Liver (tissue), 9 donors: ENCODE measurements around the gene RPL31. TPM values are rescaled to one million over a fixed set of nuclear protein-coding genes. Genes with fewer than 3 reads are reported as not detected.

Experiments used
- DNase-seq: peaks from one replicate; pipeline ENCODE4 v3.0.0-alpha.2; 2017; ENCODE audit warnings: low spot score
- H3K27ac ChIP-seq, 2 donors: one replicate each; pipeline ENCODE4 v1.7.0; 2013; ENCODE audit warnings: inconsistent platforms in 2 of 2, low read length in 2 of 2, control low read depth in 1 of 2, low read depth in 1 of 2, mild to moderate bottlenecking in 1 of 2
- H3K27me3 ChIP-seq, 4 donors: one replicate each; pipeline versions ENCODE4 v1.6.1 to v1.7.0; 2013; ENCODE audit warnings: low read length in 3 of 4, inconsistent platforms in 1 of 4, mild to moderate bottlenecking in 1 of 4, moderate library complexity in 1 of 4; ENCODE audit not compliant: control insufficient read depth in 4 of 4, insufficient read depth in 4 of 4
- H3K36me3 ChIP-seq, 4 donors: one replicate each; pipeline versions ENCODE4 v1.6.1 to v1.7.0; 2013; ENCODE audit warnings: low read length in 3 of 4, mild to moderate bottlenecking in 3 of 4, low read depth in 1 of 4, moderate library complexity in 1 of 4; ENCODE audit not compliant: control insufficient read depth in 4 of 4, insufficient read depth in 3 of 4
- H3K4me1 ChIP-seq, 4 donors: one replicate each; pipeline versions ENCODE4 v1.6.1 to v1.7.0; 2013; ENCODE audit warnings: low read length in 3 of 4, mild to moderate bottlenecking in 3 of 4, moderate library complexity in 1 of 4; ENCODE audit not compliant: control insufficient read depth in 4 of 4, insufficient read depth in 4 of 4
- H3K4me3 ChIP-seq, 3 donors: one replicate each; pipeline versions ENCODE4 v1.6.1 to v1.7.0; 2013; ENCODE audit warnings: low read length in 3 of 3, control low read depth in 1 of 3, low read depth in 1 of 3, mild to moderate bottlenecking in 1 of 3
- H3K9ac ChIP-seq, 2 donors: one replicate each; pipeline ENCODE4 v1.7.0; 2013; ENCODE audit warnings: low read length in 2 of 2, mild to moderate bottlenecking in 2 of 2, moderate library complexity in 2 of 2, control low read depth in 1 of 2, low read depth in 1 of 2
- H3K9me3 ChIP-seq, 4 donors: one replicate each; pipeline versions ENCODE4 v1.6.1 to v1.7.0; 2013; ENCODE audit warnings: low read length in 3 of 4; ENCODE audit not compliant: control insufficient read depth in 4 of 4
- EGR1 ChIP-seq, 2 donors: IDR thresholded peaks; 2 replicates each; pipeline ENCODE4 v1.6.1; 2016 to 2018; ENCODE audit warnings: antibody characterized with exemption in 2 of 2, low read depth in 2 of 2
- JUND ChIP-seq, 2 donors: IDR thresholded peaks; 2 replicates each; pipeline ENCODE4 v1.6.1; 2016; ENCODE audit warnings: antibody characterized with exemption in 2 of 2
- NR2F2 ChIP-seq: IDR thresholded peaks from 2 replicates; pipeline ENCODE4 v1.6.1; 2016; ENCODE audit warnings: antibody characterized with exemption
- RAD21 ChIP-seq, 2 donors: IDR thresholded peaks; 2 replicates each; pipeline ENCODE4 v1.6.1; 2016; ENCODE audit warnings: antibody characterized with exemption in 2 of 2, mild to moderate bottlenecking in 2 of 2
- SP1 ChIP-seq: IDR thresholded peaks from 2 replicates; pipeline ENCODE4 v1.6.1; 2018; ENCODE audit warnings: antibody characterized with exemption, mild to moderate bottlenecking
- TAF1 ChIP-seq: conservative IDR thresholded peaks from 2 replicates; pipeline ENCODE4 v1.6.1; 2016; ENCODE audit warnings: antibody characterized with exemption, mild to moderate bottlenecking
- WGBS: extraction: QIAGEN DNeasy Blood & Tissue Kit; methylation state at CpG from one replicate; pipeline ENCODE4 v1.1.7; 2013; 5-methylcytosine and 5-hydroxymethylcytosine counted together
- polyA plus RNA-seq, 2 donors: library from polyadenylated mRNA; stranded (reverse) in 1 of 2; unstranded in 1 of 2; fragments of 200-250 nt in 1 of 2; fragments of >200 nt in 1 of 2; fragmentation: Nextera tagmentation in 1 of 2; extraction: Ambion mirVana in 1 of 2; gene quantifications; one replicate each; pipeline versions ENCODE4 v1.2.1 to v1.2.3, GENCODE V29; 2013 to 2015
- total RNA-seq, 2 donors: library from RNA; depleted of rRNA; stranded (reverse); fragments of >200 nt; gene quantifications; one replicate each; pipeline ENCODE4 v1.2.3, GENCODE V29; 2014
- TF ChIP-seq, protein P1 (sequence below): IDR thresholded peaks from 2 replicates; pipeline ENCODE4 v1.6.1; 2016; ENCODE audit warnings: antibody characterized with exemption, mild to moderate bottlenecking
- TF ChIP-seq, protein P2 (sequence below): fragments of 150-350 bp; IDR thresholded peaks from 2 replicates; pipeline ENCODE4 v1.5.1; 2017; ENCODE audit warnings: improper control_type of control experiment, low read depth, low read length; ENCODE audit not compliant: missing input control
- TF ChIP-seq, protein P3 (sequence below): IDR thresholded peaks from 2 replicates; pipeline ENCODE4 v1.6.1; 2016; ENCODE audit warnings: antibody characterized with exemption
- donor health status: healthy.
- donor health status: healthy.
- donor health status: healthy.
- donor health status: healthy.
- donor health status: healthy.

The RPL31 gene
- total and polyA plus RNA-seq, 4 donors, result 220 to 1,995 (median 581) TPM

DNA sequence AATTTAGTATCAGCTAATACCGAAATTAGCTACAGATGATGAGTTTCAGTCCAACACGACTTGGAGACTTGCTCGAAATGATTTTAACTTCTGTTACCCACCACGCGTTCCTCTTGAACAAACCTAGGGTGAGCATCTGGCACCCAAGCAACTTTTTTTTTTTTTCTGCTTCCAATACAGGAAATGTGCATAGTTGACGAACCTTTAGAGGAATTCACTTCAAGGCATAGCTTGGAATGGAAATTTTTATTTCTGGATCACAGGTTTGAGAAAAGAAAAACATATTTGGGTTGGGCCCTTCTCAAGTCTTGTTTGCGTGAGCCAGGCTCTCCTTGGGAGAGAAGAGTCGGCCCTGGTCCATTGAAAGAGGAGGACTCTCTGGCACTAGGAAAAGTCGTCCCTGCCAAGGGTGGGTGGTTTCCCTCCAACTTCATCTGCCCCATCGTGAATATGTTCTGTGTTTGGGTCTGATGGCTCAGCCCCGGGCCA, 37.4 kb upstream of the RPL31 start:
- Histone ChIP-seq H3K27me3 (no peaks in the 10 kb centered on the region), H3K4me1 (no peaks in the 10 kb centered on the region), H3K27ac (no peak overlapping the region), H3K9ac (no peak overlapping the region), H3K36me3 (peaks cover 0 to 2% (median 2%) of the 10 kb centered on the region in 4 donors), H3K4me3 (no peak overlapping the region), H3K9me3 (no peaks in the 10 kb centered on the region)
- TF ChIP-seq, protein P1, sequence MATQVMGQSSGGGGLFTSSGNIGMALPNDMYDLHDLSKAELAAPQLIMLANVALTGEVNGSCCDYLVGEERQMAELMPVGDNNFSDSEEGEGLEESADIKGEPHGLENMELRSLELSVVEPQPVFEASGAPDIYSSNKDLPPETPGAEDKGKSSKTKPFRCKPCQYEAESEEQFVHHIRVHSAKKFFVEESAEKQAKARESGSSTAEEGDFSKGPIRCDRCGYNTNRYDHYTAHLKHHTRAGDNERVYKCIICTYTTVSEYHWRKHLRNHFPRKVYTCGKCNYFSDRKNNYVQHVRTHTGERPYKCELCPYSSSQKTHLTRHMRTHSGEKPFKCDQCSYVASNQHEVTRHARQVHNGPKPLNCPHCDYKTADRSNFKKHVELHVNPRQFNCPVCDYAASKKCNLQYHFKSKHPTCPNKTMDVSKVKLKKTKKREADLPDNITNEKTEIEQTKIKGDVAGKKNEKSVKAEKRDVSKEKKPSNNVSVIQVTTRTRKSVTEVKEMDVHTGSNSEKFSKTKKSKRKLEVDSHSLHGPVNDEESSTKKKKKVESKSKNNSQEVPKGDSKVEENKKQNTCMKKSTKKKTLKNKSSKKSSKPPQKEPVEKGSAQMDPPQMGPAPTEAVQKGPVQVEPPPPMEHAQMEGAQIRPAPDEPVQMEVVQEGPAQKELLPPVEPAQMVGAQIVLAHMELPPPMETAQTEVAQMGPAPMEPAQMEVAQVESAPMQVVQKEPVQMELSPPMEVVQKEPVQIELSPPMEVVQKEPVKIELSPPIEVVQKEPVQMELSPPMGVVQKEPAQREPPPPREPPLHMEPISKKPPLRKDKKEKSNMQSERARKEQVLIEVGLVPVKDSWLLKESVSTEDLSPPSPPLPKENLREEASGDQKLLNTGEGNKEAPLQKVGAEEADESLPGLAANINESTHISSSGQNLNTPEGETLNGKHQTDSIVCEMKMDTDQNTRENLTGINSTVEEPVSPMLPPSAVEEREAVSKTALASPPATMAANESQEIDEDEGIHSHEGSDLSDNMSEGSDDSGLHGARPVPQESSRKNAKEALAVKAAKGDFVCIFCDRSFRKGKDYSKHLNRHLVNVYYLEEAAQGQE, result no peak
- 84% methylated on average over 11 of the region's 11 CpGs for WGBS
- no peak for DNase-seq

DNA sequence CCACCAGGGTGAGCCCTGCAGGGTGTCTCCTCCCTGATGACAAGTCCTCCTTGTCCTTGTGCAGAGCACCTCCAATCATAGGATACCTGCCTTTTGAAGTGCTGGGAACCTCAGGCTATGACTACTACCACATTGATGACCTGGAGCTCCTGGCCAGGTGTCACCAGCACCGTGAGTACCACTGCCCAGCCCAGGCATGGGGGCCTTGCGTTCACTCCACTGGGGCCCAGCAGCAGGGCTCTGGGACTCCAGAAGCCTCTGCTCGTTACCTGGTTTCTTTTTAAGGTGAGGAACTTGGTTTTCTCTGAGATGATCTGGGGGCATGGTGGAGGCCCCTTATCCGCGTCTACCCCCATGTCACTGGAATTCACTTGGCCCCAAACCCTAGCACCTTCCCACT, 36.5 kb upstream of the RPL31 start:
- Histone ChIP-seq H3K27me3 (no peaks in the 10 kb centered on the region), H3K9ac (no peak overlapping the region), H3K27ac (no peak overlapping the region), H3K36me3 (peaks cover 0 to 7% (median 2%) of the 10 kb centered on the region in 4 donors), H3K9me3 (no peaks in the 10 kb centered on the region), H3K4me1 (no peaks in the 10 kb centered on the region), H3K4me3 (no peak overlapping the region)
- WGBS, result 96% methylated on average over 5 of the region's 5 CpGs
- TF ChIP-seq, protein P1, result no peak
- TF ChIP-seq, protein P2, sequence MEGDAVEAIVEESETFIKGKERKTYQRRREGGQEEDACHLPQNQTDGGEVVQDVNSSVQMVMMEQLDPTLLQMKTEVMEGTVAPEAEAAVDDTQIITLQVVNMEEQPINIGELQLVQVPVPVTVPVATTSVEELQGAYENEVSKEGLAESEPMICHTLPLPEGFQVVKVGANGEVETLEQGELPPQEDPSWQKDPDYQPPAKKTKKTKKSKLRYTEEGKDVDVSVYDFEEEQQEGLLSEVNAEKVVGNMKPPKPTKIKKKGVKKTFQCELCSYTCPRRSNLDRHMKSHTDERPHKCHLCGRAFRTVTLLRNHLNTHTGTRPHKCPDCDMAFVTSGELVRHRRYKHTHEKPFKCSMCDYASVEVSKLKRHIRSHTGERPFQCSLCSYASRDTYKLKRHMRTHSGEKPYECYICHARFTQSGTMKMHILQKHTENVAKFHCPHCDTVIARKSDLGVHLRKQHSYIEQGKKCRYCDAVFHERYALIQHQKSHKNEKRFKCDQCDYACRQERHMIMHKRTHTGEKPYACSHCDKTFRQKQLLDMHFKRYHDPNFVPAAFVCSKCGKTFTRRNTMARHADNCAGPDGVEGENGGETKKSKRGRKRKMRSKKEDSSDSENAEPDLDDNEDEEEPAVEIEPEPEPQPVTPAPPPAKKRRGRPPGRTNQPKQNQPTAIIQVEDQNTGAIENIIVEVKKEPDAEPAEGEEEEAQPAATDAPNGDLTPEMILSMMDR, result no peak
- DNase-seq, result no peak

DNA sequence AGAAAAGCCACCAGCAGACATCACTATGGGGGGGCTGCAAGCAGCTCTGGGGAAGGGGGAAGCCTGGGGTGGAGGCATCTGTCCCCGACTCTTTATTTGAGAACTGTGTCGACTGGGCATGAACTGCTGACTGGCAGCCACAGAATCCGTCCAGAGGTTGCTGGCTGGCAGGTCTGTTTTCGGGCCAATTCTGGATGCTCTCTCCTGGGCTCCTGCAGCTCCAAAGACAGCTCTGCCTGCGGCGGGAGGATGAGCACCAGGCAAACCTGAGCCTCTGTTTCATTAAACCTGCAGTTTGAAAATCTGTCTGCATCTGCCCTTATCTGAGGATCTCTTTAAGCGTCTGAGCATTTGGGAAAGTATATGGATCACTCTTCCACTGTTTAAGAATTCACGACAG, 34.4 kb upstream of the RPL31 start:
- H3K36me3 ChIP-seq, result peaks cover 0 to 17% (median 9%) of the 10 kb centered on the region in 4 donors
- DNase-seq, result no peak
- no peaks in the 10 kb centered on the region for H3K4me1 ChIP-seq
- H3K4me3 ChIP-seq, result no peak overlapping the region
- WGBS, result 81% methylated on average over 8 of the region's 8 CpGs
- H3K27ac ChIP-seq, result no peak overlapping the region
- no peaks in the 10 kb centered on the region for H3K9me3 ChIP-seq
- H3K27me3 ChIP-seq, result no peaks in the 10 kb centered on the region
- no peak overlapping the region for H3K9ac ChIP-seq
- TF ChIP-seq EGR1 (IDR thresholded peaks at IDR 0.05; ENCODE audit: low read depth in 2 of 2) (no peak), SP1 (no peak), RAD21 (IDR thresholded peaks at IDR 0.05) (no peak), TAF1 (no peak), NR2F2 (no peak), JUND (IDR thresholded peaks at IDR 0.05) (no peak)
- TF ChIP-seq, protein P3, sequence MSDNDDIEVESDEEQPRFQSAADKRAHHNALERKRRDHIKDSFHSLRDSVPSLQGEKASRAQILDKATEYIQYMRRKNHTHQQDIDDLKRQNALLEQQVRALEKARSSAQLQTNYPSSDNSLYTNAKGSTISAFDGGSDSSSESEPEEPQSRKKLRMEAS, result no peak
